Endodermal cell (in vitro differentiated cells): Measurements from ENCODE around the gene FBXL7. TPM values are rescaled to one million over a fixed set of nuclear protein-coding genes. Genes with fewer than 3 reads are reported as not detected.

ENCODE experiments used
- DNase-seq: peaks from one replicate; pipeline ENCODE4 v3.0.0-alpha.2; 2017
- H3K27ac ChIP-seq: 2 replicates; pipeline ENCODE4 v1.5.1; 2013; ENCODE audit warnings: mild to moderate bottlenecking, low read depth, low read length, moderate library complexity
- H3K27me3 ChIP-seq: 2 replicates; pipeline ENCODE4 v1.6.1; 2013; ENCODE audit warnings: mild to moderate bottlenecking, low read length, moderate library complexity; ENCODE audit not compliant: insufficient read depth, control insufficient read depth, poor library complexity, severe bottlenecking
- H3K36me3 ChIP-seq: 2 replicates; pipeline ENCODE4 v1.7.0; 2013; ENCODE audit warnings: mild to moderate bottlenecking, low read length, moderate library complexity; ENCODE audit not compliant: control insufficient read depth, insufficient read depth
- H3K4me1 ChIP-seq: one replicate; pipeline ENCODE4 v1.7.0; 2013; ENCODE audit warnings: low read length; ENCODE audit not compliant: control insufficient read depth, insufficient read depth
- H3K4me3 ChIP-seq: 2 replicates; pipeline ENCODE4 v1.5.1; 2013; ENCODE audit warnings: mild to moderate bottlenecking, low read length, moderate library complexity
- H3K9ac ChIP-seq: 2 replicates; pipeline ENCODE4 v1.6.1; 2013; ENCODE audit warnings: mild to moderate bottlenecking, low read length, moderate library complexity; ENCODE audit not compliant: poor library complexity, severe bottlenecking; ENCODE audit errors: extremely low read depth
- H3K9me3 ChIP-seq: 2 replicates; pipeline ENCODE4 v1.6.1; 2013; ENCODE audit warnings: mild to moderate bottlenecking, low read length, moderate library complexity; ENCODE audit not compliant: control insufficient read depth
- H3K27ac Mint-ChIP-seq: 2 replicates; pipeline ENCODE4 v1.8.0; 2020; ENCODE audit warnings: mixed read lengths
- H3K27me3 Mint-ChIP-seq: 2 replicates; pipeline ENCODE4 v1.8.0; 2021; ENCODE audit warnings: mild to moderate bottlenecking, mixed read lengths; ENCODE audit not compliant: insufficient read depth
- H3K36me3 Mint-ChIP-seq: 2 replicates; pipeline ENCODE4 v1.8.0; 2020; ENCODE audit warnings: low read depth, mixed read lengths
- H3K4me1 Mint-ChIP-seq: 2 replicates; pipeline ENCODE4 v1.8.0; 2020; ENCODE audit warnings: mixed read lengths
- H3K4me3 Mint-ChIP-seq: 2 replicates; pipeline ENCODE4 v1.8.0; 2020; ENCODE audit warnings: mild to moderate bottlenecking, moderate library complexity, mixed read lengths
- H3K9me3 Mint-ChIP-seq: 2 replicates; pipeline ENCODE4 v1.8.0; 2020; ENCODE audit warnings: mild to moderate bottlenecking, mixed read lengths
- CTCF ChIP-seq: fragments of 200-600 bp; sonication (generic); conservative IDR thresholded peaks from 2 replicates; pipeline ENCODE4 v1.5.0; 2021; ENCODE audit warnings: antibody characterized with exemption, mild to moderate bottlenecking
- WGBS, 2 experiments: methylation state at CpG; one replicate each; pipeline versions ENCODE4 v1.1.5 to v1.1.7; 2013; ENCODE audit warnings: missing lambda C conversion rate in 2 of 2, mixed read lengths in 1 of 2; ENCODE audit not compliant: insufficient coverage in 1 of 2, insufficient read length in 1 of 2; 5-methylcytosine and 5-hydroxymethylcytosine counted together
- total RNA-seq, 2 donors: library from RNA; stranded (reverse); fragmentation: NEBNext Ultra II Directional in 1 of 2; extraction: Animal tissue kit (Norgen Biotek cat#: 25700) in 1 of 2; gene quantifications; 2 replicates in 1 of 2; 3 replicates in 1 of 2; pipeline ENCODE4 v1.2.1, GENCODE V29; 2021

The FBXL7 gene
- total RNA-seq, 2 donors from 2014 or later = 12.9 to 13.2 TPM

DNA sequence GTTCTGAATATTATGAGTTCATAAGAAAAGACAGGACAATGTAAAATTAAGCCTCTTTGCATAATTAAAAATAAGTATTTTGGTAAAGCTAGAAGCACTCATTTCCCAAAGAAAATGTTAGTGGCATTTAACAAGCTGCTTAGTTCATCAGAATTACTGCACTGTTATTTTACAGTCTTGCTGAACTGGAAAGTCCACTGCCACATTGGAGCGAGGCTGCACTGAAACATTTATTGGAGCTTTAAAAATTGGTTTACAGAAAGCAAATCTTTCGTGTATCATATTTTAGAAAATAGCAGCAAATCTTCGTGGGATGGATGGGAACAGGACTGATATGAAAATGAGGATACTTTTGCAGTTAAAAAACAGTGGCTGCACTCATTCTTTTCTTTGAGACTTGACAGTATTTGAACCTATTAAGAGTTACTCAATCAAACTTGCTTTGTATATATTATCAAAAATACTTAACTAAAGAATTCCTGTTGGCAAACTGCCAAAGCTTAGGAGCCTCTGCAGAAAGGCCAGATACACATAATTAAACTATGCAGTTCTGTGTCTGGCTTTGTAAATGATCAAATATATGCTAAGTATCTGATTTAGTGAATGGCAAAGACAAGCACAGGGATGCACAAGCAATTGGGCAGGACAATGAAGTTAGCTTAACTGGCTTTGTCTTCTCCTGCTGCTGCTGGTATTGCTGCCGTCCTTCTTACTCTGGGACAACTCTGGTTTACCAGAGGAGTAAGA lies 16.5 kb upstream of the FBXL7 start:
- DNase-seq = no peak
- Histone ChIP-seq H3K4me3 (no peak overlapping the region), H3K4me1 (no peaks in the 10 kb centered on the region), H3K27ac (no peak overlapping the region), H3K27me3 (no peaks in the 10 kb centered on the region), H3K36me3 (no peaks in the 10 kb centered on the region), H3K9ac (no peak overlapping the region), H3K9me3 (no peaks in the 10 kb centered on the region)
- Mint-ChIP-seq H3K27me3 (no peaks in the 10 kb centered on the region), H3K4me3 (no peak overlapping the region), H3K36me3 (no peaks in the 10 kb centered on the region), H3K27ac (no peak overlapping the region), H3K9me3 (no peaks in the 10 kb centered on the region), H3K4me1 (no peaks in the 10 kb centered on the region)
- 91 to 93% methylated on average over 3 to 4 of the region's 4 CpGs for WGBS, 2 experiments
- no peak for TF ChIP-seq CTCF

DNA sequence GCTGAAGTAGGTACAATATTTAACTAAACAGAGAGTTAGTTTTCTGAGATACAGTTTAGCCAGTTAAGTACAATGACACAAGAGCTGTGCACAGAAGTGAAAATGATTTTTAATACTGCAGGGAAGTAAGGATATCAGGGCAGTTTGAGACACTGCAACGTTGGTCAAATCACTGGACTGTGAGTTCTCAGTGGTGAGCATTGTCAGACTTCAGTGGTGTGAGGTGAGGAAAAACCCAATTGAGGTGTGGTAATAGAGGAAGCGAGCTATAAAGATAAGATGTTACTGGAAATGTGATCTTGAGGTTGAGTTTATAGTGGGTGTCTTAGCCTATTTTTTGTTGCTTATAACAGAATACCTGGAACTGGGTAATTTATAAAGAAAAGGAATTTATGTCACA lies 12.8 kb upstream of the FBXL7 start:
- no peaks in the 10 kb centered on the region for H3K4me1 ChIP-seq
- WGBS, 2 experiments = 88 to 100% methylated on average over 1 to 2 of the region's 2 CpGs
- no peak overlapping the region for H3K27ac Mint-ChIP-seq
- no peaks in the 10 kb centered on the region for H3K36me3 Mint-ChIP-seq
- no peaks in the 10 kb centered on the region for H3K36me3 ChIP-seq
- H3K4me3 Mint-ChIP-seq = no peak overlapping the region
- peaks cover 7% of the 10 kb centered on the region for H3K27me3 Mint-ChIP-seq
- no peak overlapping the region for H3K27ac ChIP-seq
- H3K4me3 ChIP-seq = no peak overlapping the region
- H3K4me1 Mint-ChIP-seq = no peaks in the 10 kb centered on the region
- no peak overlapping the region for H3K9ac ChIP-seq
- H3K27me3 ChIP-seq = peaks cover 8% of the 10 kb centered on the region
- no peak for DNase-seq
- no peaks in the 10 kb centered on the region for H3K9me3 Mint-ChIP-seq
- no peaks in the 10 kb centered on the region for H3K9me3 ChIP-seq
- no peak for TF ChIP-seq CTCF

DNA sequence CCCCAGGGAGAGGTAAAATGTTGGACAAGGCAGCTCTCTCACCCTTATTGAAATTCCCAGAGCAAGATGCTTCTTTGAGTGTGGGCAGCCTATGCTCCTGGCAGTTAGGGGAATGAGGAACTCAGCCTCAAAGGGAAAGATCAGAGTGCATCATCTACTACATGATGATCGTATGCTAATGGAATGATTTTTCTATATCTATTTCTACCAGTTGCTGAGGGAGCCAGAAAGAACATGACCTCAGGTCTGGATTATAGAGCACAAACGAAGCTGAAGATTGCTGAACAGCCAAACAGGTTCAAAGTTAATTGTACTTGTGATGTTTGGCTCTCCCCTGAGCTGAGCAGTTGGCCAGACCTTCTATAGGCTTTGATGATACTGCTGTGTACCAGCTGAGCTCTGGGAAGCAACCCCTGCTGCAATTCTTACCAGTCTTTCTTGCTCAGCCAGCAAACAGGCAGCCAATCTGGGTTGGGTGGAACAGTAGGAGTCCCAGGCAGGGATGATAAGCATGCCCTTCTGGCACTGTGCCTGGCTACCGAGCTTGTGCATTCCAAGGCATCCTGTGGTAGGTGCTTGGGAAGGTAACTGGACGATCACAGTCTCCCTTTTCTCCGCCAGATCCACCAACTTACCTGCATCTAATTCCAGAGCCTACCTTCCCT lies 10.3 kb upstream of the FBXL7 start:
- Histone ChIP-seq H3K9ac (no peak overlapping the region), H3K9me3 (no peaks in the 10 kb centered on the region), H3K27me3 (peaks cover 8% of the 10 kb centered on the region), H3K4me3 (no peak overlapping the region), H3K27ac (no peak overlapping the region), H3K4me1 (no peaks in the 10 kb centered on the region), H3K36me3 (no peaks in the 10 kb centered on the region)
- peaks cover 7% of the 10 kb centered on the region for H3K27me3 Mint-ChIP-seq
- 89 to 100% methylated on average over 1 to 5 of the region's 5 CpGs for WGBS, 2 experiments
- H3K4me1 Mint-ChIP-seq = no peaks in the 10 kb centered on the region
- no peak for TF ChIP-seq CTCF
- H3K4me3 Mint-ChIP-seq = no peak overlapping the region
- no peak overlapping the region for H3K27ac Mint-ChIP-seq
- H3K36me3 Mint-ChIP-seq = no peaks in the 10 kb centered on the region
- H3K9me3 Mint-ChIP-seq = no peaks in the 10 kb centered on the region
- DNase-seq = no peak
